Measurements from ENCODE around the gene TMEM130.

Gene TMEM130

GRCh38 chr7:98870807-98871491 is 1.1 kb upstream of the TMEM130 start:
- no peak overlapping the region for H3K4me3 ChIP-seq (ENCODE audit: low read depth, low read length)

GRCh38 chr7:98870121-98870651 is 372 bp upstream of the TMEM130 start:
- TF ChIP-seq CTCF (IDR thresholded peaks at IDR 0.05; ENCODE audit: low read depth, low read length), result no peak
- H3K4me3 ChIP-seq (ENCODE audit: low read depth, low read length), result peak overlapping the region; percentile 60

More at GRCh38 chr7:98870807-98871491, 1.1 kb upstream of the TMEM130 start:
- no peak for TF ChIP-seq CTCF (IDR thresholded peaks at IDR 0.05; ENCODE audit: low read depth, low read length)

DNA sequence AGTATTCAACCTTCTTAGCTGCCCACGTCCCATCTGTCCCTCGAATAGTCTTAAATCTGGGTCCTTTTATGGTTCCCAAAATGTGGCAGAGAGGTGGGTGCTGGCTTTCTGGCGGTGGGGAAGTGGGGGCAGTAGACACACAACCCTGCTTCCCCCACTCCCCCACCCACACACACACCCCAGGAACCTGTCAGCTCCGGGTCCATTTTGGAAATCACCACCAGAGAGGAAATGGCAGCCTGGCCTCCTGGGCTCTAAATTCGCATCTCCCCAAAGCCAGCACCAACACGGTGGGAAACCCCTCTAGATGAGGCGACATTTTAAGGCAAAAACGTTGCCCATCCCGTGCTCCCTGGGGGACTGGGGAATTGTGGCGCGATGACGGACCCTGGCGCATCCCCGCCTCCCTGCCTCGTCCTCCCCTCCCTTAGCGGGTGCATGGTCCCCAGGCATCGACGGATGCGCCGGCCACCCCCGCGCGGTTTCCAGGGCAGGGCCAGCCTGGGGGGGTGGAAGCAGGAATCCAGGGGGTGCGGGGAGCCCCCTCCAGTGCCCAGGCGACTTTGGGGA is 702 bp downstream of the TMEM130 start:
- H3K4me3 ChIP-seq (ENCODE audit: low read depth, low read length), result peak overlapping the region; percentile 60
- TF ChIP-seq CTCF (IDR thresholded peaks at IDR 0.05; ENCODE audit: low read depth, low read length), result no peak

GRCh38 chr7:98868450-98868849 is 1.4 kb downstream of the TMEM130 start:
- H3K4me3 ChIP-seq (ENCODE audit: low read depth, low read length), result no peak overlapping the region
- TF ChIP-seq CTCF (IDR thresholded peaks at IDR 0.05; ENCODE audit: low read depth, low read length), result no peak

- no peak overlapping the region for H3K4me3 ChIP-seq (ENCODE audit: low read depth, low read length)
- TF ChIP-seq CTCF (IDR thresholded peaks at IDR 0.05; ENCODE audit: low read depth, low read length), result no peak
Measured at GRCh38 chr7:98866765-98867164, 3.0 kb downstream of the TMEM130 start.

DNA sequence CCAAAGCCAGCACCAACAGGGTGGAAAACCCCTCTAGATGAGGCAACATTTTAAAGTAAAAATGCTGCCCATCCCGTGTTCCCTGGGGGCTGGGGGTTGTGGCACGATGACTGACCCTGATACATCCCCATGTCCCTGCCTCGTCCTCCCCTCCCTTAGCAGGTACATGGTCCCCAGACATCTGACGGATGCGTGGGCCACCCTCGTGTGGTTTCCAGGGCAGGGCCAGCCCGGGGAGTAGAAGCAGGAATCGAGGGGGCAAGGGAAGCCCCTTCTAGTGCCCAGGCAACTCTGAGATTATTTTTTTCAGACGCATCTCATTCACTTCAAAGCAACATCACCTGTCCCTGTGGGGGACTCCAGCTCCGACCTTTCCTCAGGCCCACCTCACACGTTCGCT is 3.5 kb downstream of the TMEM130 start:
- TF ChIP-seq CTCF (IDR thresholded peaks at IDR 0.05; ENCODE audit: low read depth, low read length), result no peak
- H3K4me3 ChIP-seq (ENCODE audit: low read depth, low read length), result no peak overlapping the region

DNA sequence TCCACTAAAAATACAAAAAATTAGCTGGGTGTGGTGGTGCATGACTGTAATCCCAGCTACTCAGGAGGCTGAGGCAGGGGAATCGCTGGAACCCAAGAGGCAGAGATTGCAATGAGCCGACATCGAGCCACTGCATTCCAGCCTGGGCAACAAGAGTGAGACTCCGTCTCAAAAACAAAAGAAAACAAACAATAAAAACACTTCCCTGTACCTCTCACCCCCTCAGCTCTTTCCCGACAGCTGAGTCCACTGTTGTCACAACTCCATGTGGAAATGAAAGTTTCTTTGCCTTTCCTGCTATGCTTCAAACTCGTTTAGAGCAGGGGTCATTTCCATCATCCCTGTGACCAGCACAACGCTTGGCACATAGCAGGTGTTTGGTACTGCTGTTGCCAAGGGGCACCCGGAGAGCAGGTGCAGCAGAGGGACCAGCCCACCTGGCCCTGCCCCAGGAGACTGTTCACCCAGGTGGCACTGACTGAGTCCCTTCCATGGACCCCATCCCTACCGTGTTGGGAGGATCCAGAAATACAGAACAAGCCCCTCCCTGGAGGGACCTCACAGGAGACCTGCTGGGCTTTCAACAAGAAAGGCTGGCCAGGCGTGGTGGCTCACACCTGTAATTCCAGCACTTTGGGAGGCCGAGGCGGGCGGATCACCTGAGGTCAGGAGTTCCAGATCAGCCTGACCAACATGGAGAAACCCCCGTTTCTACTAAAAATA is 4.9 kb downstream of the TMEM130 start:
- TF ChIP-seq CTCF (IDR thresholded peaks at IDR 0.05; ENCODE audit: low read depth, low read length), result no peak
- H3K4me3 ChIP-seq (ENCODE audit: low read depth, low read length), result no peak overlapping the region
